Hepatocyte (in vitro differentiated cells): ENCODE measurements around the gene MYL11. TPM values are rescaled to one million over a fixed set of nuclear protein-coding genes. Genes with fewer than 3 reads are reported as not detected.

Source experiments
- DNase-seq: peaks from one replicate; pipeline ENCODE4 v3.0.0-alpha.2; 2016; ENCODE audit warnings: low spot score
- H2AFZ ChIP-seq: fragments of 200-600 bp; sonication (generic); 2 replicates; pipeline ENCODE4 v1.6.0; 2016; ENCODE audit warnings: antibody characterized with exemption, mild to moderate bottlenecking
- H3K27ac ChIP-seq: fragments of 200-600 bp; sonication (generic); 2 replicates; pipeline ENCODE4 v1.5.1; 2016; ENCODE audit warnings: mild to moderate bottlenecking
- H3K27me3 ChIP-seq: fragments of 200-600 bp; sonication (generic); 2 replicates; pipeline ENCODE4 v1.6.1; 2016
- H3K36me3 ChIP-seq: fragments of 200-600 bp; sonication (generic); replicated peaks from 2 replicates; pipeline ENCODE4 v1.5.1; 2016; ENCODE audit warnings: low read depth; ENCODE audit not compliant: insufficient read depth
- H3K4me1 ChIP-seq: fragments of 200-600 bp; sonication (generic); 2 replicates; pipeline ENCODE4 v1.5.1; 2016; ENCODE audit warnings: mild to moderate bottlenecking, moderate library complexity; ENCODE audit not compliant: insufficient read depth
- H3K4me2 ChIP-seq: fragments of 200-600 bp; sonication (generic); 2 replicates; pipeline ENCODE4 v1.6.0; 2016
- H3K4me3 ChIP-seq: fragments of 200-600 bp; sonication (generic); 2 replicates; pipeline ENCODE4 v1.5.1; 2016; ENCODE audit warnings: mild to moderate bottlenecking
- H3K79me2 ChIP-seq: fragments of 200-600 bp; sonication (generic); 2 replicates; pipeline ENCODE4 v1.6.0; 2017; ENCODE audit warnings: mild to moderate bottlenecking
- H3K9me2 ChIP-seq: fragments of 200-600 bp; sonication (generic); replicated peaks from 2 replicates; pipeline ENCODE4 v1.6.0; 2017; ENCODE audit warnings: mild to moderate bottlenecking; ENCODE audit not compliant: insufficient read depth
- H3K9me3 ChIP-seq: fragments of 200-600 bp; sonication (generic); 2 replicates; pipeline ENCODE4 v1.5.1; 2016; ENCODE audit warnings: low read depth, mild to moderate bottlenecking
- H4K20me1 ChIP-seq: fragments of 200-600 bp; sonication (generic); 2 replicates; pipeline ENCODE4 v1.6.0; 2016; ENCODE audit warnings: mild to moderate bottlenecking; ENCODE audit not compliant: insufficient read depth, poor library complexity, severe bottlenecking
- EZH2 ChIP-seq: fragments of 200-600 bp; sonication (generic); IDR thresholded peaks from 2 replicates; pipeline ENCODE4 v1.6.1; 2016; ENCODE audit warnings: antibody characterized with exemption, mild to moderate bottlenecking, borderline replicate concordance
- EZH2phosphoT487 ChIP-seq: fragments of 200-600 bp; sonication (generic); IDR thresholded peaks from one replicate; pipeline ENCODE4 v1.6.1; 2018; ENCODE audit warnings: antibody characterized with exemption, mild to moderate bottlenecking, low read depth, moderate library complexity; ENCODE audit not compliant: unreplicated experiment, severe bottlenecking
- WGBS: methylation state at CpG from one replicate; pipeline ENCODE4 v1.1.6; 2016; ENCODE audit warnings: low lambda C conversion rate; ENCODE audit errors: missing lambda C conversion rate; 5-methylcytosine and 5-hydroxymethylcytosine counted together
- polyA plus RNA-seq: library from polyadenylated mRNA; unstranded; fragments of >200 nt; fragmentation: Nextera tagmentation; extraction: Ambion mirVana; gene quantifications from 2 replicates; pipeline ENCODE4 v1.2.1, GENCODE V29; 2016
- total RNA-seq: library from RNA; depleted of rRNA; stranded (reverse); fragments of >200 nt; gene quantifications from 2 replicates; pipeline ENCODE4 v1.2.3, GENCODE V29; 2014
- TF ChIP-seq, protein P1 (sequence below): fragments of 200-600 bp; sonication (generic); IDR thresholded peaks from 2 replicates; pipeline ENCODE4 v1.5.1; 2016; ENCODE audit warnings: antibody characterized with exemption, mild to moderate bottlenecking; ENCODE audit not compliant: poor library complexity

MYL11 gene
- total and polyA plus RNA-seq, 2 experiments from 2014 or later: 2.2 to 4.0 TPM

DNA sequence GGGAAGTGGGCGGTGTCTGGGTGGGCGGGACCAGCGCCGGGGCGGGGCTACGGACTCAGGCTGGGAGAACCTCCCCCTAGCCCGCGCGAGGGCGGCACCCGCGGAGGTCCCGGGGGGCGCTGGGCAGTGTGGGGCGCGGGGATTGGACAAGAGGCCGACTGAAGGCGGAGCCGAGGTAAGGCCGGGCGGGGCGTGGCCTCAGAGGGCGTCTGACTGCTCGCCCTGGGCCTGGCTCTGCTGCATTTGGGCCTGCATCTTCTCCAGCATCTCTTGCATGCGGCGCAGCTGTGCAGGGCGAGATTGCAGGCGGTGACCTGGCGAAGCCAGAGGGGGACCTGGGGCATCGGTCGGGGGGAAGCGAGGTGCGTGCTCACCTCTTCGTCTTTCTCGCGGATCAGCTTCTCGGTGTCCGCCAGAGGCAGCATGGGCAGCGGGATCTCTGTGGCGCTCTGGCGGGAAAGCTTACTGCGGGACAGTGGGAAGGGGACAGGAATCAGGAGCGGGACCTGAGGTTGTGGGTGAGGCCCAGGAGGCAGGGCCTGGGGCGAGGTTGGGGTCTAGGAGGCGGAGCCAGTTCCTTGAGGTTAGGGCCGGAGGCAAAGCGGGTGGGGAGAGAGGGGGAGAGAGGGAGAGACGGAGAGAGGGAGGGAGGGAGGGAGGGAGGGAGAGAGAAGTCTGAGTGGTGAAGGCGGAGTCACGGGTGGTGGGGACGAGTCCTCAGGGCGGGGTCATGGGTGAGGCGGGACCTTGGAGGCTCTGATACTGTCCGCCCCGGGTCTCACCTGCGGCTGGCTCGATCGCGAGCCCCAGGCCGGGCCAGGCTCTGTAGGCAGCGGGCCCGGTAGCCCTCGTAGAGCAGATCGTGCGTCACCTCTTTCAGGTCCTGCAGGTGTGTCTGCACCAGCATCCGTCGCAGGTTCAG, 3.9 kb downstream of the MYL11 start:
- peak overlapping the region; percentile 70 for H2AFZ ChIP-seq
- TF ChIP-seq, protein P1, sequence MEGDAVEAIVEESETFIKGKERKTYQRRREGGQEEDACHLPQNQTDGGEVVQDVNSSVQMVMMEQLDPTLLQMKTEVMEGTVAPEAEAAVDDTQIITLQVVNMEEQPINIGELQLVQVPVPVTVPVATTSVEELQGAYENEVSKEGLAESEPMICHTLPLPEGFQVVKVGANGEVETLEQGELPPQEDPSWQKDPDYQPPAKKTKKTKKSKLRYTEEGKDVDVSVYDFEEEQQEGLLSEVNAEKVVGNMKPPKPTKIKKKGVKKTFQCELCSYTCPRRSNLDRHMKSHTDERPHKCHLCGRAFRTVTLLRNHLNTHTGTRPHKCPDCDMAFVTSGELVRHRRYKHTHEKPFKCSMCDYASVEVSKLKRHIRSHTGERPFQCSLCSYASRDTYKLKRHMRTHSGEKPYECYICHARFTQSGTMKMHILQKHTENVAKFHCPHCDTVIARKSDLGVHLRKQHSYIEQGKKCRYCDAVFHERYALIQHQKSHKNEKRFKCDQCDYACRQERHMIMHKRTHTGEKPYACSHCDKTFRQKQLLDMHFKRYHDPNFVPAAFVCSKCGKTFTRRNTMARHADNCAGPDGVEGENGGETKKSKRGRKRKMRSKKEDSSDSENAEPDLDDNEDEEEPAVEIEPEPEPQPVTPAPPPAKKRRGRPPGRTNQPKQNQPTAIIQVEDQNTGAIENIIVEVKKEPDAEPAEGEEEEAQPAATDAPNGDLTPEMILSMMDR: peak; percentile 21
- TF ChIP-seq EZH2: no peak

DNA sequence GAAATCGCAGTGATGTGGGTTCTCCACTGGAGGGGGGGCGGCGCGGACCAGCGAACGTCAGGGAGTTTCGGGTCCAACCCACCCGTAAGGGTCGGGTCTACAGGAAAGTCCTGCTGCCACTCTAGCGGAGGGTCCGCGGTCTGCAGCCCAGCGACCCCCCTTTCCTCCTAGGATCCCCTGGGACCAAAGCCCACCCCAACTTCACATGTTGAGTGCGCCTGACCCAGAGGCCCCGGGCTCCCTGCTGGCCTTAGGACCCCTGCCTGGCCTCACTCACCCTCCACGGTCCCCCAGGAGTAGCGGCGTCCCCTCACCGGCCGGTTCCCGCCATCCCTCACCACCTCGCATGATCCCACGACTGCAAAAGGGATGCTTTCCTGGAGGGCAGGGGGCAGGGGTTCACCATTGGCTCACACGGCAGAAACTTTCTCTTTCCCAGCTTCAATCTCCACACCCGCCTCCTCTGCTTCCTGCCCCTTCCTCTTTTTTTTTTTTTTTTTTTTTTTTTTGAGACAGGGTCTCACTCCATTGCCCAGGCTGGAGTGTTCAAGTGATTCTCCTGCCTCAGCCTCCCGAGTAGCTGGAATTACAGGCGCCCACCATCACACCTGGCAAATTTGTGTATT, 4.7 kb downstream of the MYL11 start:
- Histone ChIP-seq H3K9me3 (no peaks in the 10 kb centered on the region), H3K4me3 (peak overlapping the region; percentile 40), H3K4me1 (peaks cover 11% of the 10 kb centered on the region), H2AFZ (peak overlapping the region; percentile 70), H3K79me2 (peaks cover 6% of the 10 kb centered on the region), H4K20me1 (no peaks in the 10 kb centered on the region), H3K27ac (peak overlapping the region; percentile 92), H3K27me3 (no peaks in the 10 kb centered on the region), H3K4me2 (peak overlapping the region; percentile 84), H3K36me3 (no peaks in the 10 kb centered on the region), H3K9me2 (no peaks in the 10 kb centered on the region)
- DNase-seq: peak; percentile 28
- WGBS: 25% methylated on average over 22 of the region's 27 CpGs
- TF ChIP-seq, protein P1: no peak
- no peak for TF ChIP-seq EZH2
- TF ChIP-seq EZH2phosphoT487: no peak

More for the DNA sequence above, 3.9 kb downstream of the MYL11 start:
- Histone ChIP-seq H3K4me3 (peak overlapping the region; percentile 40), H3K9me2 (no peaks in the 10 kb centered on the region), H3K79me2 (peaks cover 6% of the 10 kb centered on the region), H4K20me1 (no peaks in the 10 kb centered on the region), H3K9me3 (no peaks in the 10 kb centered on the region), H3K4me2 (peak overlapping the region; percentile 84), H3K4me1 (peaks cover 11% of the 10 kb centered on the region), H3K27me3 (no peaks in the 10 kb centered on the region), H3K36me3 (no peaks in the 10 kb centered on the region), H3K27ac (peak overlapping the region; percentile 99)
- peak; percentile 99 for DNase-seq
- 1% methylated on average over 45 of the region's 67 CpGs for WGBS

DNA sequence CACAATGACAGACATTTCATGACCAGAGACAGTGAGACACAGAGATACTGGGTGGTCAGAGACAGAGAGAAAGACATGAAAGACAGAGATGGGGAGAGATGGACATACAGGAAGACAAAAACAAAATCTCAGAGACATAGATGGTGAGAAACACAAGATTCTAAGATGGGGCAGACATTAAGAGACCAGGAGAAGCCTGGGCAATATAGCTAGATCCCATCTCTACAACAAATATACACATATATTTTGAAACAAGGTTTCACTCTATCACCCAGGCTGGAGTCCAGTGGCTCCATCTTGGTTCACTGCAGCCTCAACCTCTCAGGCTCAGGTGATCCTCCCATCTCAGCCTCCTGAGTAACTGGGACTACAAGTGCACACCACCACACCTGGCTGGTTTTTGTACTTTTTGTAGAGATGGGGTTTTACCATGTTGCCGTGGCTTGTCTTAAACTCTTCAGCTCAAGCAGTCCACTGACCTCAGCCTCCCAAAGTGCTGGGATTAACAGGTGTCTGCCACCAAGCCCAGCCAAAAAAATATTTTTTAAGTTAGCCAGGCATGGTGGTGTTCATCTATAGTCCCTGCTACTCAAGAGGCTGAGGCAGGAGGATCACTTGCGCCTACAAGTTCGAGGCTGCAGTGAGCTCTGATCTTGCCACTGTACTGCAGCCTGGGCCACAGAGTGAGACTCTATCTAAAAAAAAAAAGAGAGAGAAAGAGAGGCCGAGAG, 5.6 kb downstream of the MYL11 start:
- Histone ChIP-seq H3K27me3 (no peaks in the 10 kb centered on the region), H3K9me3 (no peaks in the 10 kb centered on the region), H3K36me3 (no peaks in the 10 kb centered on the region), H3K4me3 (no peak overlapping the region), H3K27ac (no peak overlapping the region), H3K4me2 (no peak overlapping the region), H3K4me1 (peaks cover 11% of the 10 kb centered on the region), H2AFZ (no peak overlapping the region), H4K20me1 (no peaks in the 10 kb centered on the region), H3K9me2 (no peaks in the 10 kb centered on the region), H3K79me2 (peaks cover 6% of the 10 kb centered on the region)
- no peak for DNase-seq
- WGBS: 97% methylated on average over 4 of the region's 4 CpGs
- TF ChIP-seq, protein P1: no peak
- no peak for TF ChIP-seq EZH2
- TF ChIP-seq EZH2phosphoT487: no peak
